ENCODE results near the gene EIF4G3. TPM values are rescaled to one million over a fixed set of nuclear protein-coding genes. Genes with fewer than 3 reads are reported as not detected.
"Not testable (repeated sequence)": the region's sequence is repeated elsewhere in the genome, so short reads cannot be mapped to it uniquely, and the experiment has no call there.

EIF4G3 gene
- total and polyA plus RNA-seq, 5 experiments from 2014 or later = 4.0 to 16.5 (median 7.9) TPM

DNA sequence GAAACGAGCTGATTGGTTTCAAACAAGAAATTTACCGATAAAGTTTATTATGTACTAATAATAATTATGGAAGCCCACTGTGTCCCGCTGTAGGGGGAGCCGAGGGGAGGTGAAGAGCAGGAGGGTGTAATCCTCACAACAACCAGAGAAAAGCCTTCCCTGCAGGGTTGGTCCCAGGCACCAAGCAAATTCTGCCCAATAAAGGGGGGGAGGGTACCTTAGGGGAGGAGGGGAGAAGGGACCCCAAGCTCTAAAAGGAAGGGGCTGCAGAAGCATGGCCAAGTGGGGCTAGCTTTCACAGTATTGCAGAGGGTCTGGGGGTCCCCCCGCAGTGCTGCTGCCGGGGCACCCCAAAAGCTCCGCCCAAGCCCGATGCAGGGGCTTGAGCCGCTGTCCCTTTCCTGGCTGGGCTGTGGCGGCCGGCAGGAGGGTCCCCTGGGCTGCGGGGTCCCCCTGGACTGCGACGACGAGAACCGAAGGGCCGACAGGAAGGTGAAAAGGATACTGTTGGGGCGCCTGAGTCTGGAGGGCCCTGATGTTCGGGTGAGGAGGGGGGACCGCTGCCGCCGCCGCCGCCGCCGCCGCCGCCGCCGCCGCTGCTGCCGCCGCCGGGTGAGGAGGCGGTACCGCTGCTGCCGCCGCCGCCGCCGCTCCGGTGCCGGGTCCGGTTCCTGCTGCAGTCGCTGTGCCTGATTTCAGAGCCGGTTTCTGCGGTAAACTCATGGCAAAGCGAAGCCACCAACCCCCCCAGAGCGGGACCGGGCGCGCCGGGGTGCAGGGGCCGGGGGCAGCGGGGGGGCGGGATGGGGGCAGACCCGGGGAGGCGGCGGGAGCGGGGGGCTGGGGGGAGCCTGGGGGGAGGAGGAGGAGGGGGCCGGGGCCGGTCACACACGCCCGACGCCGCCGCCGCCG lies 771 bp downstream of the EIF4G3 start:
- POLR2A ChIA-PET = interaction anchor here (0.7 kb wide), 2 partner anchors 169 to 443 kb away, joined by 3 read pairs; partner anchors contain the start of gene SH2D5

DNA sequence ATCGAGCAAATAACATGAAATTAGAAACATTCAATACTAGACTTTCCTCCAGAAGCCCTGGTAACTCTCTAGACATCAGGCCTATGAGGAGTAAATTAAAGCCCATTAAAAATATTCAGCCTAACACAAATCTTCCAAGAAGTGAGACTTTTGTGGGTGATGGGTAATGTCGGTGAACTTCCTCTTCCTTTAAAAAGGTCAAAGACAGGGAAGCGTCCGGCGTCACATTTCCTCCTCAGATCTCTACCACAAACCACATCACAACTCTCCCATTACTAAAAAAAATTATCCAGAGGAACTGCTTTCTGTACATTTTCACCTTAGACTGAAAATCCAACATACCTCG lies 1.4 kb downstream of the EIF4G3 start:
- DNase-seq (peak in 6 of 10 donors; percentile 16 to 59 (median 41)), ATAC-seq (no peak)
- H3K9me3 Mint-ChIP-seq = no peaks in the 10 kb centered on the region
- H3K4me3 Mint-ChIP-seq = peak overlapping the region; percentile 82 to 93 (median 87)
- H3K27ac Mint-ChIP-seq = peak overlapping the region; percentile 9 to 94 (median 86)
- POLR2A ChIA-PET = interaction anchor here (0.7 kb wide), 2 partner anchors 170 to 442 kb away, joined by 3 read pairs; partner anchors contain the start of gene SH2D5
- peaks cover 0 to 4% (median 2%) of the 10 kb centered on the region in 3 donors for H3K36me3 Mint-ChIP-seq
- H3K4me1 Mint-ChIP-seq = peaks cover 16 to 36% (median 30%) of the 10 kb centered on the region in 4 donors
- H3K27me3 Mint-ChIP-seq = no peaks in the 10 kb centered on the region

More for the DNA sequence above, 771 bp downstream of the EIF4G3 start:
- Mint-ChIP-seq H3K4me1 (peaks cover 16 to 36% (median 30%) of the 10 kb centered on the region in 4 donors), H3K9me3 (no peaks in the 10 kb centered on the region), H3K27ac (peak overlapping the region; percentile 34 to 94 (median 86)), H3K36me3 (peaks cover 0 to 2% (median 0%) of the 10 kb centered on the region in 3 donors), H3K27me3 (no peaks in the 10 kb centered on the region), H3K4me3 (peak overlapping the region; percentile 82 to 93 (median 87))
- ATAC-seq (peak; percentile 18 to 19), DNase-seq (peak; percentile 23 to 74 (median 48))

DNA sequence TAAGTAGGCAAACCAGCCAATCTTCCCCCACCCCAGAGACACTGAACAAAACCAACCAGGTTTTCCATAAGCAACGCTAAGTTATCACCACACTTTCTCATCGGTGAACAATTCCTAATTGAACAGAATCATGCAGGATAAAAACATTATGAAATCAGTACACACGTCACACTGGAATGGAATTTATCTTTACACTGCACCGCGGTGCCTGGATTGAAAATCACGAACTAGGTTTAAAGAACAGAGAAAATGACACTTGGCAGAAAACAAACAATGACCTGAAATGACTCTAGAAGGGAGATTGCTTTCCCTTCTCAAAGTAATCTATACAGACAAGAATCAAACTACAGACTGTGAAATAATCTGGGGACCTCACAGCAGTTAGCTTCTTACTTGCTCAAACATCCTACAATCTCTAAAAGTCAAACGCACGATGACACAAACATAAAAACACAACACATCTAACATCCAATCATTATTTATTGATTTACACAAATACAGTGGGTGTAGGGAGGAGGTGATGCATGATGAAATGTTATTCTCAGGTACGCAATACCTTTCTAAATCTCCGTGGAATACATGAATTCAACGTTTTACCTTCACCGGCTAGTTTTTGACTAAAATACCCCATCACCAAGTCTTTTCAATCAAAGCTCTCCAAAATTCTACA lies 1.9 kb downstream of the EIF4G3 start:
- peak overlapping the region; percentile 82 to 93 (median 87) for H3K4me3 Mint-ChIP-seq
- H3K9me3 Mint-ChIP-seq = no peaks in the 10 kb centered on the region
- H3K27ac Mint-ChIP-seq = peak overlapping the region; percentile 9 to 94 (median 86)
- DNase-seq (no peak), ATAC-seq (no peak)
- POLR2A ChIA-PET = interaction anchor here (0.7 kb wide), 1 partner anchor 442 kb away, joined by 3 read pairs; the partner anchor contains the start of gene SH2D5
- H3K36me3 Mint-ChIP-seq = peaks cover 0 to 6% (median 4%) of the 10 kb centered on the region in 3 donors
- no peaks in the 10 kb centered on the region for H3K27me3 Mint-ChIP-seq
- H3K4me1 Mint-ChIP-seq = peaks cover 16 to 36% (median 30%) of the 10 kb centered on the region in 4 donors

DNA sequence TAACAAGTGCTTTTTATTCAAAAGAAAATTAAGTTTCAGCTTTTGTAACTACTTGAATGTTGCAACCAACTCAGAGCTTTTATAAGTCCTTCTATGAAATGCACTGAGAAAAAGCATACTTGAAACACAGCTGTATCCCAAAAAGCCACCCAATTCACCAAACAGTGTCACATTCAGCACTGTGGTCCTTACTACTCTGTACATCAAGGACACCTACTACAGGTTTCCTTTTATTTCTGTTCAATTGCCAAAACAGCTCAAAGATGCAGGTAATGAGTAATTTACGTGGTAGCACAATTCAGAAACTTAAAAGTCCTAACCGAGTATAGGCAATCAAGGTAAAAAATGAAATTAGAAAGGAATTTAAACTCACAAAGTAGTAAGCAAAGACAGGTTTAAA lies 2.5 kb downstream of the EIF4G3 start:
- H3K27me3 Mint-ChIP-seq = no peaks in the 10 kb centered on the region
- DNase-seq = no peak
- ATAC-seq = no peak
- POLR2A ChIA-PET = no interaction called here
- H3K4me3 Mint-ChIP-seq = peak overlapping the region in 6 of 10 donors; percentile 82 to 93 (median 88)
- H3K9me3 Mint-ChIP-seq = no peaks in the 10 kb centered on the region
- peaks cover 16 to 36% (median 30%) of the 10 kb centered on the region in 4 donors for H3K4me1 Mint-ChIP-seq
- H3K27ac Mint-ChIP-seq = peak overlapping the region in 5 of 10 donors; percentile 5 to 91 (median 82)
- H3K36me3 Mint-ChIP-seq = peaks cover 0 to 9% (median 4%) of the 10 kb centered on the region in 3 donors

DNA sequence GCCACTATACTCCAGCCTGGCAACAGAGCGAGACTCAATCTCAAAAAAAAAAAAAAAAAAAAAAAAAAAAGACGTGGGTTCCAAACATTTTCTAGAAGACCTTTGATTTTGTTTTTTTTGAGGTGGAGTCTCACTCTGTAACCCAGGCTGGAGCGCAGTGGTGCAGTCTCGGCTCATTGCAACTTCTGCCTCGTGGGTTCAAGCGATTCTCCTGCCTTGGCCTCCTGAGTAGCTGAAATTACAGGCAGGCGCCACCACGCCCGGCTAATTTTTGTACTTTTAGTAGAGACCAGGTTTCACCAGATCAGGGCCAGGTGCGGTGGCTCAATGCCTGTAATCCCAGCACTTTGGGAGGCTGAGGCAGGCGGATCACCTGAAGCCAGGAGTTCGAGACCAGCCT lies 3.6 kb downstream of the EIF4G3 start:
- DNase-seq, H3K9me3 Mint-ChIP-seq, H3K27ac Mint-ChIP-seq, H3K4me3 Mint-ChIP-seq, ATAC-seq, H3K27me3 Mint-ChIP-seq: not testable (repeated sequence)
- POLR2A ChIA-PET = interaction anchor here (0.6 kb wide), 1 partner anchor 133 kb away, joined by 4 read pairs; no protein-coding TSS in a partner anchor
- Mint-ChIP-seq H3K36me3 (peaks cover 0 to 13% (median 6%) of the 10 kb centered on the region in 3 donors), H3K4me1 (peaks cover 16 to 36% (median 30%) of the 10 kb centered on the region in 4 donors)

DNA sequence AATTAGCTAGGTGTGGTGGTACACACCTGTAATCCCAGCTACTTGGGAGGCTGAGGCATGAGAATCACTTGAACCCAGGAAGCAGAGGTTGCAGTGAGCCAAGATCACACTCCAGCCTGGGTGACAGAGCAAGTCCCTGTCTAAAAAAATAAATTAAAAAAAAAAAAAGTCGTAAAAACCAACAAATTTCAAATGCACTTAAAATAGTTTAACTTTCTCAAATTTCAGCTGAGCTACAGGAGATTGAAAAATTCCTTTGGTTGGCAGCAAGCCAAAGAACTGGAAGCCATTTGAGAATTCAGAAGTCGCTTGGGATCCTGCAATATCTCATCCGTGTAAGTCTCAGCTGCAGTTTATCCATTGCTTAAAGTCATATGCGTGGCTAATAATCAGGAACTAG lies 5.9 kb downstream of the EIF4G3 start:
- peak overlapping the region in 1 of 10 donors; percentile 2 for H3K27ac Mint-ChIP-seq
- H3K4me1 Mint-ChIP-seq = peaks cover 16 to 33% (median 29%) of the 10 kb centered on the region in 4 donors
- POLR2A ChIA-PET, DNase-seq, H3K9me3 Mint-ChIP-seq, H3K27me3 Mint-ChIP-seq, ATAC-seq, H3K4me3 Mint-ChIP-seq: not testable (repeated sequence)
- peaks cover 0 to 18% (median 10%) of the 10 kb centered on the region in 3 donors for H3K36me3 Mint-ChIP-seq

DNA sequence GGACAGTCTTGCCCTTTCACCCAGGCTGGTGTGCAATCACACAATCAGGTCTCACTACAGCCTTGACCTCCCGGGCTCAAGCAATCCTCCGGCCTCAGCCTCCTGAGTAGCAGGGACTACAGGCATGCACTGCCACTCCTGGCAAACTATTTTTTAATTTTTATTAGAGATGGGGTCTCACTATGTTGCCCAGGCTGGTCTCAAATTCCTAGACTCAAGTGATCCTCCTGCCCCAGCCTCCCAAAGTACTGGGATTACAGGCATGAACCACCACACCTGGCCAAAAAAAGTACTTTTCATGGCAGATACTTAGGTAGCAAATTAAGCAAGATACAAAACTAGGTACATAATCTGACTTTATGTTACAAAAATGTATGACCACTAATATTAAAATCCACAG lies 8.3 kb downstream of the EIF4G3 start:
- Mint-ChIP-seq H3K27ac (no peak overlapping the region), H3K36me3 (peaks cover 0 to 25% (median 10%) of the 10 kb centered on the region in 3 donors), H3K4me3 (no peak overlapping the region), H3K9me3 (no peaks in the 10 kb centered on the region), H3K27me3 (no peaks in the 10 kb centered on the region), H3K4me1 (peaks cover 2 to 30% (median 13%) of the 10 kb centered on the region in 4 donors)
- ATAC-seq (no peak), DNase-seq (no peak)
- POLR2A ChIA-PET = no interaction called here

DNA sequence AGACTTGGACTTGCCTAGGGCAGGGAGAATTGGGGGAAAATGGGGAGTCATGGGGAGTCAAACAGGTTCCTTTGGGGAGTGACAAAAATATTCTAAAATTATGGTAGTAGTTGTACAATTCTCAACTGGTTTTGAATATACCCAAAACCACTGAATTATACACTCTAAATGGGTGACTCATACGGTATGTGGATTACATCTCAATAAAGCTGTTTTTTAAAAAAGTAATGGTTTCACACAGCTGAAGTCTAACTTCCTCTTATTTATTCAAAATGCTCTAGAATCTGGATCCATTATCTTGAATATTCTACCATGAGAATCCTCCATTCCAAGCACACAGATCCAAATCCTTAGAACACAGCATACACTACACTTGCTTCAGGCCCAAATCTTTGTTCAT lies 11.1 kb downstream of the EIF4G3 start:
- H3K36me3 Mint-ChIP-seq = peaks cover under 1 to 35% (median 15%) of the 10 kb centered on the region in 3 donors
- DNase-seq = no peak
- peaks cover under 1 to 24% (median 3%) of the 10 kb centered on the region in 4 donors for H3K4me1 Mint-ChIP-seq
- POLR2A ChIA-PET = no interaction called here
- H3K27me3 Mint-ChIP-seq = no peaks in the 10 kb centered on the region
- no peak for ATAC-seq
- no peak overlapping the region for H3K4me3 Mint-ChIP-seq
- H3K27ac Mint-ChIP-seq = peak overlapping the region in 1 of 10 donors; percentile 6
- no peaks in the 10 kb centered on the region for H3K9me3 Mint-ChIP-seq

DNA sequence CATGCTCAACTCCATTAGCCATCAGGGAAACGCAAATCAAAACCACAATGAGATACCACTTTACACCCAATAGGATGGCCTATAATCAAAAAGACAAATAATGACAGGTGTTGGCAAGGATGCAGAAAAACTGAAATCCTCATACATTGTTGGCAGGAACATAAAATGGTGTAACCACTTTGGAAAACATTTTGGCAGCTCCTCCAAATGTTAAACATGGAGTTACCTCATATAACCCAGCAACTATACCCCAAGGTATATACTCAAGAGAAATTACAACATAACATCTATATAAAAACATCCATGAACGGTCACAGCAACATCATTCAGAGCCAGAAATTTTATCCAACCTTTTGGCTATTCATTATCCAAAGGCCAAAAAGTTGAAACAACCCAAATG lies 11.6 kb downstream of the EIF4G3 start:
- POLR2A ChIA-PET = no interaction called here
- Mint-ChIP-seq H3K27ac (no peak overlapping the region), H3K9me3 (no peaks in the 10 kb centered on the region), H3K27me3 (no peaks in the 10 kb centered on the region), H3K36me3 (peaks cover 4 to 36% (median 16%) of the 10 kb centered on the region in 3 donors), H3K4me1 (peaks cover 4 to 26% (median 8%) of the 10 kb centered on the region in 4 donors), H3K4me3 (no peak overlapping the region)
- no peak for ATAC-seq
- no peak for DNase-seq

DNA sequence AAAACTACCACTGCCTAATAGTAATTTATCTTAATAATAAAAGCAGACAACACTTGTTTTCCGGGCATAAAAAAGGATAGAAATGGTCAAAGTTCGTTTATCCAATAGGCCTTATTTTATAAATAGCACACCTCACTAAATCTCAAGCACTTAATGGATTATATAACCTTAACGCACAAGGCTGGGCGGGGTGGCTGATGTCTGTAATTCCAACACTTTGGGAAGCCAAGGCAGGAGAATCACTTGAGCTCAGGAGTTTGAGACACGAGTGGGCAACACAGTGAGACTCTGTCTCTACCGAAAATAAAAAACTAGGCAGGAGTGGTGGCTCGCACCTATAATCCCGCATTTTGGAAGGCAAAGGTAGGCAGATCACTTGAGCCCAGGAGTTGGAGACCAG lies 12.4 kb downstream of the EIF4G3 start:
- no peak for ATAC-seq

DNA sequence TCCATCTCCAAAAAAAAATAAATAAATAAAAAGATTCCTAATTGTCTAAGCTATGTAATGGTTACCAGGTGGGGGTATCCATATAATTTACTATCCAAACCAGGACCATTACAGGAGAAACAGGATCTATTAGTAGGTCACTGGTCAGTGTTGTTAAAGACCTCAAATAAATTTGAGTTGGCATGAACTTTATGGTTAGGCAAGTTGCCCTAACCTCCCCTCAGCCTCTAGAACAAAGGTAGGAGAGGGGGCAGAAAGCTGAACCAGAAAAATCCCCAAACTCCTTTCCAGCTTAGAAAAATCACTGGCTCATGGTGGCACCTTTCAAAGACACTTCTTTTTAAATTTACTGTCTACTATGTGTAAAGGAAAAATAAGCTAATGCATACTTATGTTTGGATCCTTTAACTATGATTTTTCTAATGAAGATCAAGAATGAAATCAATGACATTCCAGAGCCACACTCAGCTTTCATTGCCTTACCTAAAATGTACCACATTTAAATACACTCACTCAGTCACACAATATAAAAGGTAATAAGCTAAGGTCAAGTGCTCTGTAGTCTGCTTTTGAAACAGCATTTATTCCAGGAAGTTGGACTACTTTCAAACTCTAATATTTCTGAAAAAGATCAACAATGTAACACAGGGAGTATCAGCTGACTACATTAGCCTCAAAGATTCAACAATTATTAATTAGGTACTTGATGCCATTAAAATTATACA lies 13.8 kb downstream of the EIF4G3 start:
- Mint-ChIP-seq H3K27me3 (no peaks in the 10 kb centered on the region), H3K4me1 (peaks cover 4 to 30% (median 12%) of the 10 kb centered on the region in 4 donors), H3K36me3 (peaks cover 4 to 33% (median 16%) of the 10 kb centered on the region in 3 donors), H3K4me3 (no peak overlapping the region), H3K27ac (peak overlapping the region in 1 of 10 donors; percentile 28), H3K9me3 (no peaks in the 10 kb centered on the region)
- POLR2A ChIA-PET = interaction anchor here (0.5 kb wide), 1 partner anchor 450 kb away, joined by 4 read pairs; no protein-coding TSS in a partner anchor
- DNase-seq (no peak), ATAC-seq (no peak)

More for the DNA sequence above, 12.4 kb downstream of the EIF4G3 start:
- no peaks in the 10 kb centered on the region for H3K9me3 Mint-ChIP-seq
- peak overlapping the region in 1 of 10 donors; percentile 26 for H3K27ac Mint-ChIP-seq
- H3K4me3 Mint-ChIP-seq = no peak overlapping the region
- DNase-seq = no peak
- H3K36me3 Mint-ChIP-seq = peaks cover 4 to 33% (median 17%) of the 10 kb centered on the region in 3 donors
- peaks cover 4 to 26% (median 9%) of the 10 kb centered on the region in 4 donors for H3K4me1 Mint-ChIP-seq
- no peaks in the 10 kb centered on the region for H3K27me3 Mint-ChIP-seq
- POLR2A ChIA-PET = no interaction called here

DNA sequence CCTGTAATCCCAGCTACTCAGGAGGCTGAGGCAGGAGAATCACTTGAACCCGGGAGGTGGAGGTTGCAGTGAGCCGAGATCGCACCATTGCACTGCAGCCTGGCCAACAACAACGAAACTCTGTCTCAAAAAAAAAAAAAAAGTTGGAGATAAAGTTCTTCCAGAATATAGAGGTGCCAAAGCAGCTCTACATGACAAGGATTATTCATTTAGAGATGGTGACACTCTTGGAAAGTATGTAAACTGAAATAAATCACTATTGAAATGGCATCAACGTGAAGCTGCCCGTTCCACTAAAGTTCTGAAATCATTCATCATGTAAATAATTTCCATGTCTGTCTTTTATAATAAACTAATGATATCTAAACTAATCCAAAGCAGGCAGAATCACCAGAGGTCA lies 14.9 kb downstream of the EIF4G3 start:
- DNase-seq (no peak), ATAC-seq (no peak)
- POLR2A ChIA-PET = no interaction called here
- H3K27me3 Mint-ChIP-seq = no peaks in the 10 kb centered on the region
- H3K4me3 Mint-ChIP-seq = no peak overlapping the region
- H3K9me3 Mint-ChIP-seq = no peaks in the 10 kb centered on the region
- no peak overlapping the region for H3K27ac Mint-ChIP-seq
- peaks cover 4 to 28% (median 12%) of the 10 kb centered on the region in 3 donors for H3K36me3 Mint-ChIP-seq
- H3K4me1 Mint-ChIP-seq = peaks cover 4 to 37% (median 12%) of the 10 kb centered on the region in 4 donors
